Suprapubic skin (tissue), 4 donors: ENCODE measurements around the gene EPGN. TPM values are rescaled to one million over a fixed set of nuclear protein-coding genes. Genes with fewer than 3 reads are reported as not detected.

ENCODE experiments used
- DNase-seq, 2 donors: peaks; one replicate each; pipeline ENCODE4 v3.0.0-alpha.2; 2019; ENCODE audit warnings: low spot score in 2 of 2
- H3K27ac ChIP-seq: fragments of 200-600 bp; sonication (generic); one replicate; pipeline ENCODE4 v1.5.1; 2019
- H3K27me3 ChIP-seq: fragments of 200-600 bp; sonication (generic); one replicate; pipeline ENCODE4 v1.5.1; 2019
- H3K36me3 ChIP-seq: fragments of 200-600 bp; sonication (generic); one replicate; pipeline ENCODE4 v1.5.1; 2019
- H3K4me1 ChIP-seq: fragments of 200-600 bp; sonication (generic); one replicate; pipeline ENCODE4 v1.5.1; 2019
- H3K4me3 ChIP-seq: fragments of 200-600 bp; sonication (generic); one replicate; pipeline ENCODE4 v1.5.1; 2019; ENCODE audit warnings: mild to moderate bottlenecking
- H3K9me3 ChIP-seq: fragments of 200-600 bp; sonication (generic); one replicate; pipeline ENCODE4 v1.5.1; 2019
- EP300 ChIP-seq: sonication (generic); formaldehyde crosslinking; IDR thresholded peaks from one replicate; pipeline ENCODE4 v1.6.1; 2017; ENCODE audit warnings: antibody characterized with exemption
- POLR2A ChIP-seq, 2 donors: fragments of 450-650 bp; IDR thresholded peaks; one replicate each; pipeline ENCODE4 v1.6.1; 2017; ENCODE audit warnings: antibody characterized with exemption in 2 of 2, mild to moderate bottlenecking in 2 of 2, moderate library complexity in 2 of 2
- POLR2AphosphoS5 ChIP-seq, 3 donors: sonication (generic); formaldehyde crosslinking; IDR thresholded peaks; one replicate each; pipeline ENCODE4 v1.6.1; 2017; ENCODE audit warnings: antibody characterized with exemption in 3 of 3
- WGBS: methylation state at CpG from one replicate; pipeline ENCODE4 v1.1.5; 2018; 5-methylcytosine and 5-hydroxymethylcytosine counted together
- total RNA-seq, 4 donors: library from RNA; depleted of rRNA; stranded (reverse); fragments of >200 nt; gene quantifications; one replicate each; pipeline ENCODE4 v1.1.0, GENCODE V29; 2016
- TF ChIP-seq, protein P1 (sequence below), 2 donors: fragments of 200-600 bp in 1 of 2; fragments of 450-650 bp in 1 of 2; sonication (generic) in 1 of 2; IDR thresholded peaks; one replicate each; pipeline ENCODE4 v1.5.1; 2016 to 2019; ENCODE audit warnings: antibody characterized with exemption in 2 of 2, mild to moderate bottlenecking in 1 of 2, moderate library complexity in 1 of 2

Gene EPGN
- total RNA-seq, 4 donors from 2014 or later, result 8.8 to 28.2 (median 16.5) TPM

DNA sequence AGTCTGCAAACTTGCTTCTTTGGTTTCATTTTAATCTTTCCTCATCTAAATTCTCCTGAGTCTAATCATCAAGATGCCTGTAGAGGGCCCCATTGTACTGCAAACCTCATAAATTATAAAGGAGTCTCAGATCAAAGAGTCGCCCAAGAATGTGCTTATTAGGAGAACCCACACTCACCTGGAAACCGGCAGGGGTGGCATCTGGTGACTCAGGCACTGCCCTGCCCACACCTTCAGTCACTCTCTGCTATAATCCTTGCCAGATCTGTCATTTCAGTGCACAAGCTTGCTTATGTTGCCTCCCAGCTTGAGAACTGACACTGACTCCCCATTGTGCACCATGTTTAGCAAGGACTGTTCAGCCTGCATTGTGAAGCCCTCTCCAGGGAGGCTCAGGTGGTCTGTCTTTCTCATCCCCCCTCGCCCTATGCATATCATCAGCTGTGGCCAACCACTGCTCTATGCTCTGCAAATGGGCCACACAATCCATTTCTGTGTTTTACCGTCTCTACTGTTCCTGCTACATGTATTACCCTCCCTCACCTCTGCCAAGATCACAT lies 12.4 kb downstream of the EPGN start:
- Histone ChIP-seq H3K27me3 (no peaks in the 10 kb centered on the region), H3K9me3 (no peaks in the 10 kb centered on the region), H3K36me3 (no peaks in the 10 kb centered on the region), H3K4me1 (peaks cover 5% of the 10 kb centered on the region), H3K27ac (no peak overlapping the region), H3K4me3 (no peak overlapping the region)
- WGBS, result 40% methylated on average over 4 of the region's 4 CpGs
- TF ChIP-seq, protein P1, sequence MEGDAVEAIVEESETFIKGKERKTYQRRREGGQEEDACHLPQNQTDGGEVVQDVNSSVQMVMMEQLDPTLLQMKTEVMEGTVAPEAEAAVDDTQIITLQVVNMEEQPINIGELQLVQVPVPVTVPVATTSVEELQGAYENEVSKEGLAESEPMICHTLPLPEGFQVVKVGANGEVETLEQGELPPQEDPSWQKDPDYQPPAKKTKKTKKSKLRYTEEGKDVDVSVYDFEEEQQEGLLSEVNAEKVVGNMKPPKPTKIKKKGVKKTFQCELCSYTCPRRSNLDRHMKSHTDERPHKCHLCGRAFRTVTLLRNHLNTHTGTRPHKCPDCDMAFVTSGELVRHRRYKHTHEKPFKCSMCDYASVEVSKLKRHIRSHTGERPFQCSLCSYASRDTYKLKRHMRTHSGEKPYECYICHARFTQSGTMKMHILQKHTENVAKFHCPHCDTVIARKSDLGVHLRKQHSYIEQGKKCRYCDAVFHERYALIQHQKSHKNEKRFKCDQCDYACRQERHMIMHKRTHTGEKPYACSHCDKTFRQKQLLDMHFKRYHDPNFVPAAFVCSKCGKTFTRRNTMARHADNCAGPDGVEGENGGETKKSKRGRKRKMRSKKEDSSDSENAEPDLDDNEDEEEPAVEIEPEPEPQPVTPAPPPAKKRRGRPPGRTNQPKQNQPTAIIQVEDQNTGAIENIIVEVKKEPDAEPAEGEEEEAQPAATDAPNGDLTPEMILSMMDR (IDR thresholded peaks at IDR 0.05), result peak; percentile 20 to 31
- TF ChIP-seq EP300, result no peak
- DNase-seq, result no peak

DNA sequence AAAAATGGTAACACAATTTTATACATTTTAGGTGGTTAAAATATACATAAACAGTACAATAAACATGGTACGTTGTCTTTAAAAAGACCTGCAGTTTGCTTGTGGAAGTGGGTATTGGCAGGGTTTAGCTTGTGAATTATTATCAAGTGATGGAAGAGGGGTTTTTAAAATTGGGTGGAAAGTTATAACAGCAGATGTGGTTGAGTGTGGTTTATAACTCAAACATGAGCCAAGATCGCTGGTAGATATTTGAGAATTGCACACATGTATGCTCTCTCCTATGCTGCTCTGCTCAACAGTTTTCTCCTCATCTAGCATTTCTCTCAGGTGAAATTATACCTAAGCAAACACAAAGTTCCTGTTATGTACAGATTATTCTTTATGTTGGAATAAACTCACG lies 14.0 kb downstream of the EPGN start:
- WGBS, result 70% methylated on average over 3 of the region's 3 CpGs
- H3K4me1 ChIP-seq, result peaks cover 5% of the 10 kb centered on the region
- no peak for TF ChIP-seq POLR2AphosphoS5 (IDR thresholded peaks at IDR 0.05)
- no peak for TF ChIP-seq EP300
- TF ChIP-seq, protein P1 (IDR thresholded peaks at IDR 0.05), result no peak
- TF ChIP-seq POLR2A (IDR thresholded peaks at IDR 0.05), result no peak
- no peak for DNase-seq
- H3K36me3 ChIP-seq, result no peaks in the 10 kb centered on the region
- no peaks in the 10 kb centered on the region for H3K27me3 ChIP-seq
- no peak overlapping the region for H3K27ac ChIP-seq
- no peak overlapping the region for H3K4me3 ChIP-seq
- no peaks in the 10 kb centered on the region for H3K9me3 ChIP-seq

DNA sequence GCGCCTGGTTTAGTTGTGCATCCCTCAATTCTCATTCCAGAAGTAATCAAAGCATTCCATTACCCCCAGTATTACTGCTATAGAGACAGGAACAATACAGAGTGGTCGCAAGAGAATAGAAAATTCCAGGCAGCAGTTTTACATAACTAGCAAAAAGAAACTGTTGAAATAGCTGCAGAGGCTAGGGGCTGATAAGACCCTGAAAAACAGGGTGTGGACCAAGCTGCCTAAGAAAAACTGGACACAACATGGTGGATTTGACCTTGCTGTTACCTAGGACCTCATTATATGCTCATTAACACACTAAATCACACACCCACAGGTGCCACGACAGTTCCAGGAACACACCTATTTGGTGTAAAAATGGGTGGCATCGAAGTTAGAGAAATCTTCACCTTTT lies 15.4 kb downstream of the EPGN start:
- WGBS, result 86% methylated on average over 4 of the region's 4 CpGs
- peaks cover 5% of the 10 kb centered on the region for H3K4me1 ChIP-seq
- TF ChIP-seq, protein P1 (IDR thresholded peaks at IDR 0.05), result no peak
- TF ChIP-seq EP300 (no peak), POLR2A (IDR thresholded peaks at IDR 0.05) (no peak), POLR2AphosphoS5 (IDR thresholded peaks at IDR 0.05) (no peak)
- H3K9me3 ChIP-seq, result no peaks in the 10 kb centered on the region
- no peaks in the 10 kb centered on the region for H3K36me3 ChIP-seq
- H3K27ac ChIP-seq, result no peak overlapping the region
- H3K27me3 ChIP-seq, result no peaks in the 10 kb centered on the region
- no peak for DNase-seq
- no peak overlapping the region for H3K4me3 ChIP-seq

DNA sequence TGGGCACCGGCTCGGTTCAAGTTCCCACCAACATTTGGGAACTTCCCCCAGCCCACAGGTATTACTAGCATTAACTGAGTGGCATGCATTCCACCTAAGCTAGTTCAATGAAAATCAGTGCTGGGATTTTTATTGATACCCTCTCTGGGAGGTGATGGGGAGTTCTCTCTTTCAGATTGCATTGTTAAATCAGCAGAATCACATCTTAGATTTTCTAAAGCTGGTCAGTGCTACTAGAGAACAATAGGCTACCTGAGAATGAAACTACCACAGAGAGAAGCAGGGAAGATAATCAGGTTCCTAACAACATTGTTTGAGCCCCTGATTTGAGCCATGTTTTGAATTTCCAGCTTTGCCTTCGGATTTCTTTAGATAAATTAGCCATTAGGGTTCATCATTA lies 16.0 kb downstream of the EPGN start:
- no peak overlapping the region for H3K4me3 ChIP-seq
- no peak for DNase-seq
- H3K36me3 ChIP-seq, result no peaks in the 10 kb centered on the region
- TF ChIP-seq POLR2AphosphoS5 (IDR thresholded peaks at IDR 0.05), result no peak
- TF ChIP-seq POLR2A (IDR thresholded peaks at IDR 0.05), result no peak
- TF ChIP-seq, protein P1 (IDR thresholded peaks at IDR 0.05), result no peak
- no peak for TF ChIP-seq EP300
- H3K27me3 ChIP-seq, result no peaks in the 10 kb centered on the region
- peaks cover 5% of the 10 kb centered on the region for H3K4me1 ChIP-seq
- WGBS, result 77% methylated on average over 3 of the region's 3 CpGs
- H3K9me3 ChIP-seq, result no peaks in the 10 kb centered on the region
- no peak overlapping the region for H3K27ac ChIP-seq

DNA sequence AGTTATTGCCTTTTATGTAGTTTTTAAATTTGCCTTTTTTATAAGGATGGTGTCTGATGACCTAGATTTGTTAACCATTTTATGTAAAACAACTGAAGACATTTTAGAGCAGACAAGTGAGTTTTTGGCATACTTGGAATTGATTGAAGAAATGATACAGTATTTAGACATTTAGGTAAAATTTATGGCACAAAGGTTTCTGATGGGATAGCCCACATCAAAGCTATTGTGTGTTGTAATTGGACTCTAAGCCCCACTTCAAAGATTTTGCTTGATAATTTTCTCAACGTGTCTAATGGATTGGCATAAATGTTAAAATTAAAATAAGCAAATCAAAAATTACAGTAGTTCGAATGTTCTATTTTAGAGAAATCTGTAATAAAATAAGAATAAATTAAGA lies 17.6 kb downstream of the EPGN start:
- TF ChIP-seq POLR2A (IDR thresholded peaks at IDR 0.05) (no peak), EP300 (no peak)
- DNase-seq, result no peak

DNA sequence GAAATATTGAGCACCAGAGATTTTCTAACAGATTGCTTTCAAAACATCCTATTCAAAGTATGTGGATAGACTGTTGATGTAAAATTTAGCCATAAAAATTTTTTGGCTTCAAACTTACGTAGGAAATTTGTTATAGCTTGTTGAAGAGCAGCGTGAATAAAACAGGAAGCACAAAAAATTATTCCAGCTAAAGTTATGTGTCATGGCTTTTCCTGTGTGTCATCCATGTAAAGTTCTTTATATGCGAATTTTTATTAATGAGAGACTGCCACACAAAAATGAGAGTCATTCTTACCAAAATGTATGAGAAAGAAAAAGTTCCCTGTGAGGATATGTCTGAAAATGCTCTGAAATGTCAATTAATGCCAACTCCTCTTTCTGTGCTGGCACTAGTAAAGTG lies 19.5 kb downstream of the EPGN start:
- Histone ChIP-seq H3K4me3 (no peak overlapping the region), H3K36me3 (no peaks in the 10 kb centered on the region), H3K27ac (no peak overlapping the region), H3K9me3 (no peaks in the 10 kb centered on the region), H3K4me1 (no peaks in the 10 kb centered on the region), H3K27me3 (no peaks in the 10 kb centered on the region)
- DNase-seq, result no peak
- TF ChIP-seq, protein P1 (IDR thresholded peaks at IDR 0.05), result no peak
- TF ChIP-seq POLR2AphosphoS5 (IDR thresholded peaks at IDR 0.05) (no peak), POLR2A (IDR thresholded peaks at IDR 0.05) (no peak), EP300 (no peak)
- WGBS, result 33% methylated on average over 3 of the region's 3 CpGs

More for the DNA sequence above, 17.6 kb downstream of the EPGN start:
- Histone ChIP-seq H3K27ac (no peak overlapping the region), H3K4me3 (no peak overlapping the region), H3K9me3 (no peaks in the 10 kb centered on the region), H3K4me1 (peaks cover 1% of the 10 kb centered on the region), H3K27me3 (no peaks in the 10 kb centered on the region), H3K36me3 (no peaks in the 10 kb centered on the region)
- 74% methylated on average over 2 of the region's 2 CpGs for WGBS
